Measurements from ENCODE around the gene OPRM1.

OPRM1 gene

DNA sequence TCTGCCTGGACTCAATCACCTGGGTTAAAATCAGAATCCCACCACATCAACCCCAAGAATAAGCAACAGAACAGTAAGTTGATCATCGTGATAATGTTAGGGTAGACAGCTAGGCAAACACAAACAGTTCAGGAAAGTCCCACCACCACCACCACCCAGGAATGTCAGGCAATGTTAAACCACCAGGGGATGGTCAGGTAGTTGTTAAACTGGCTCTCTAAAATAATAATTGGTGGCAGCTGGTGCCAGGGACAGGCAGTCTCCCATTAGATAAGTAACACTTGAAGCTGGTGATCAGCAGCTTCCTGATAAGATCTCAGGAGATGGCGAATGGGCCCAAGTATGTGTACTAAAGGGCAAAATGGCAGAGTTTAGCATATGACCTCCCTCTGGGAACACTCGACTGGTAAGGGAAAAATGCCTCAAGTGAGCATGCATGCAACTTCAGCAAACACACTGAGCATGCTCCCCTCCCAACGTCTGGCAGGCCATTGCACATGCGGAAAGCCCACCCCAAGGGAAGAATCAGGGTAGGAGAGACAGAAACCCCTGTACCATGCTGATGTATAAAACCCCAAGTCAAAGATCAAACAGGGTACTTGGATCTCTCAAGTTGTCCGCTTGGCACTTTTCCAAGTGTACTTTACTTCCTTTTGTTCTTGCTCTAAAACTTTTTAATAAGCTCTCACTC, 250.9 kb downstream of the OPRM1 start:
- no peak for DNase-seq

DNA sequence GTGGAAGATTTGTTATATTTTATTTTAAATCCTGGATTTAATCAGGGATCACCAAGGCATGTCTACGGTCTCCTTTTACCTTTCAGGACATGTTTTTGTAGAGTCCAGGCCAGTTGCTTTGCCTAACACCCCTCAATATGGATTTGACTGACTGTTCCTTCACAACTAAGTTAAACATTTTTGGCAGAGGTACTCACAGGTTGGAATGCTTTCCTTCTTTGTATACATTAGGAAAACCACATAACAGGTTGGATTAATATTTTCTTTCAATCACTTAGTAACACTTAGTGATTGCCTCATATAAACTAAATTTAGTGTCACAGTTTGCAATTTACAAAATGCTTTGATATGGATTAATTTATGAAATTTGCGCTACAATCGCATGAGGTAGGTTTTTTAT, 253.0 kb downstream of the OPRM1 start:
- no peak for DNase-seq

- no peak for DNase-seq
Observed at GRCh38 chr6:154292855-154293519, 253.9 kb downstream of the OPRM1 start.

- no peak for DNase-seq
Observed at GRCh38 chr6:154295733-154296132, 256.7 kb downstream of the OPRM1 start.
